DND-41 (cell line): Measurements from ENCODE around the gene OTULINL.

ENCODE experiments used
- ATAC-seq: fragments of 200-7000 bp; cut with Tn5 transposase; 3 replicates; pipeline ENCODE4 v1.9.1; 2021; ENCODE audit warnings: low read depth; ENCODE audit not compliant: insufficient read depth
- DNase-seq: peaks from one replicate; pipeline ENCODE4 v3.0.0-alpha.2; 2020
- H2AFZ ChIP-seq: 2 replicates; pipeline ENCODE4 v1.6.0; 2012; ENCODE audit warnings: low read depth, low read length
- H3K27ac ChIP-seq: 2 replicates; pipeline ENCODE4 v1.5.1; 2012; ENCODE audit warnings: low read length, inconsistent platforms
- H3K27me3 ChIP-seq: fragments of 200-600 bp; sonication (generic); 2 replicates; pipeline ENCODE4 v1.6.0; 2012; ENCODE audit warnings: low read length, mild to moderate bottlenecking, inconsistent platforms; ENCODE audit not compliant: insufficient read depth, poor library complexity
- H3K36me3 ChIP-seq: 2 replicates; pipeline ENCODE4 v1.5.1; 2012; ENCODE audit warnings: low read length, inconsistent platforms; ENCODE audit not compliant: insufficient read depth
- H3K4me1 ChIP-seq: 2 replicates; pipeline ENCODE4 v1.5.1; 2012; ENCODE audit warnings: mild to moderate bottlenecking, low read length; ENCODE audit not compliant: insufficient read depth
- H3K4me2 ChIP-seq: 2 replicates; pipeline ENCODE4 v1.6.0; 2012; ENCODE audit warnings: mild to moderate bottlenecking, moderate library complexity, low read length, inconsistent platforms; ENCODE audit not compliant: insufficient read depth
- H3K4me3 ChIP-seq, 2 experiments: fragments of 200-600 bp in 1 of 2; shearing (Covaris generic) in 1 of 2; 2 replicates each; pipeline ENCODE4 v1.5.1; 2012 to 2016; ENCODE audit warnings: inconsistent platforms in 2 of 2, low read length in 2 of 2, mild to moderate bottlenecking in 2 of 2, low read depth in 1 of 2, moderate library complexity in 1 of 2
- H3K79me2 ChIP-seq: 2 replicates; pipeline ENCODE4 v1.6.0; 2012; ENCODE audit warnings: low read length, inconsistent platforms; ENCODE audit not compliant: insufficient read depth
- H3K9ac ChIP-seq: 2 replicates; pipeline ENCODE4 v1.6.0; 2012; ENCODE audit warnings: low read depth, mild to moderate bottlenecking, inconsistent platforms, low read length, moderate library complexity
- H3K9me3 ChIP-seq: 2 replicates; pipeline ENCODE4 v1.5.1; 2012; ENCODE audit warnings: low read length, moderate library complexity, mild to moderate bottlenecking, inconsistent platforms; ENCODE audit not compliant: insufficient read depth, severe bottlenecking
- H4K20me1 ChIP-seq: 2 replicates; pipeline ENCODE4 v1.6.0; 2012; ENCODE audit warnings: low read length; ENCODE audit not compliant: insufficient read depth
- EZH2 ChIP-seq: IDR thresholded peaks from 3 replicates; pipeline ENCODE4 v1.6.1; 2012; ENCODE audit warnings: borderline replicate concordance, low read depth, mild to moderate bottlenecking, moderate library complexity, low read length, inconsistent platforms; ENCODE audit not compliant: severe bottlenecking
- TF ChIP-seq, protein P1 (sequence below): IDR thresholded peaks from 2 replicates; pipeline ENCODE4 v1.5.1; 2012; ENCODE audit warnings: borderline replicate concordance, low read length, moderate library complexity, mild to moderate bottlenecking; ENCODE audit not compliant: poor library complexity, severe bottlenecking; ENCODE audit errors: extremely low read depth

The OTULINL gene

DNA sequence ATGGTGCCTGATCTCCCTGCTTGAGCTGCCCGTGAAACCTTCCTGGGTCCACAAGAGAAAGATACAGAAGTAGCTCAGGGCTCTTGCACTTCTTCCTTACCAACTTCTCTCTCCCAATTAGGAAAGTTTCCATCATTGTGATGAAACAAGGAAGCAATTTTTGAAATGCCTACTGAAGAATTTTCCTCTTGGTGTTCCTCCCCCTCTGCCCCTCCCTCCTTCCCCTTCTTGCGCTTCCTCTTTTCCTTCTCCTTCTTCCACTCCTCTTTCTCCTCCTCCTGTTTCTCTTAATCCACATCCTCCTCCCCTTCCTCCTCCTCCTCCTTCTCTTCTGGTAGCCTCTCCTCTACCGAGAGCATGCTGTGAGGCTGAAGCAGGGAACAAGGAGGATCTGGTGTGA lies 36.3 kb upstream of the OTULINL start:
- no peak for ATAC-seq

GRCh38 chr5:14545862-14546261 lies 35.7 kb upstream of the OTULINL start:
- Histone ChIP-seq H3K36me3 (no peaks in the 10 kb centered on the region), H3K4me2 (no peak overlapping the region), H3K9me3 (no peaks in the 10 kb centered on the region), H3K4me1 (no peaks in the 10 kb centered on the region), H3K27ac (no peak overlapping the region), H2AFZ (no peak overlapping the region), H4K20me1 (no peaks in the 10 kb centered on the region), H3K4me3 (no peak overlapping the region), H3K9ac (no peak overlapping the region), H3K79me2 (no peaks in the 10 kb centered on the region), H3K27me3 (no peaks in the 10 kb centered on the region)
- DNase-seq (no peak), ATAC-seq (no peak)
- TF ChIP-seq, protein P1, sequence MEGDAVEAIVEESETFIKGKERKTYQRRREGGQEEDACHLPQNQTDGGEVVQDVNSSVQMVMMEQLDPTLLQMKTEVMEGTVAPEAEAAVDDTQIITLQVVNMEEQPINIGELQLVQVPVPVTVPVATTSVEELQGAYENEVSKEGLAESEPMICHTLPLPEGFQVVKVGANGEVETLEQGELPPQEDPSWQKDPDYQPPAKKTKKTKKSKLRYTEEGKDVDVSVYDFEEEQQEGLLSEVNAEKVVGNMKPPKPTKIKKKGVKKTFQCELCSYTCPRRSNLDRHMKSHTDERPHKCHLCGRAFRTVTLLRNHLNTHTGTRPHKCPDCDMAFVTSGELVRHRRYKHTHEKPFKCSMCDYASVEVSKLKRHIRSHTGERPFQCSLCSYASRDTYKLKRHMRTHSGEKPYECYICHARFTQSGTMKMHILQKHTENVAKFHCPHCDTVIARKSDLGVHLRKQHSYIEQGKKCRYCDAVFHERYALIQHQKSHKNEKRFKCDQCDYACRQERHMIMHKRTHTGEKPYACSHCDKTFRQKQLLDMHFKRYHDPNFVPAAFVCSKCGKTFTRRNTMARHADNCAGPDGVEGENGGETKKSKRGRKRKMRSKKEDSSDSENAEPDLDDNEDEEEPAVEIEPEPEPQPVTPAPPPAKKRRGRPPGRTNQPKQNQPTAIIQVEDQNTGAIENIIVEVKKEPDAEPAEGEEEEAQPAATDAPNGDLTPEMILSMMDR = no peak
- TF ChIP-seq EZH2 = no peak

More for the DNA sequence above, 36.3 kb upstream of the OTULINL start:
- no peak overlapping the region for H3K4me2 ChIP-seq
- H3K27me3 ChIP-seq = no peaks in the 10 kb centered on the region
- no peaks in the 10 kb centered on the region for H3K9me3 ChIP-seq
- H3K4me3 ChIP-seq = no peak overlapping the region
- no peak overlapping the region for H2AFZ ChIP-seq
- no peaks in the 10 kb centered on the region for H3K36me3 ChIP-seq
- H3K27ac ChIP-seq = no peak overlapping the region
- no peak for TF ChIP-seq EZH2
- TF ChIP-seq, protein P1 = no peak
- H4K20me1 ChIP-seq = no peaks in the 10 kb centered on the region
- H3K4me1 ChIP-seq = no peaks in the 10 kb centered on the region
- H3K9ac ChIP-seq = no peak overlapping the region
- H3K79me2 ChIP-seq = no peaks in the 10 kb centered on the region
- no peak for DNase-seq

GRCh38 chr5:14547666-14548065 lies 33.9 kb upstream of the OTULINL start:
- H3K27ac ChIP-seq = no peak overlapping the region
- DNase-seq (no peak), ATAC-seq (no peak)
- H3K4me1 ChIP-seq = no peaks in the 10 kb centered on the region
- H3K27me3 ChIP-seq = no peaks in the 10 kb centered on the region
- TF ChIP-seq, protein P1 = no peak
- no peak for TF ChIP-seq EZH2
- H3K4me2 ChIP-seq = no peak overlapping the region
- H3K9ac ChIP-seq = no peak overlapping the region
- H3K9me3 ChIP-seq = no peaks in the 10 kb centered on the region
- no peak overlapping the region for H3K4me3 ChIP-seq
- no peaks in the 10 kb centered on the region for H3K79me2 ChIP-seq
- no peaks in the 10 kb centered on the region for H4K20me1 ChIP-seq
- H3K36me3 ChIP-seq = no peaks in the 10 kb centered on the region
- no peak overlapping the region for H2AFZ ChIP-seq

- H3K36me3 ChIP-seq = no peaks in the 10 kb centered on the region
- no peaks in the 10 kb centered on the region for H3K9me3 ChIP-seq
- H3K79me2 ChIP-seq = no peaks in the 10 kb centered on the region
- no peak overlapping the region for H3K27ac ChIP-seq
- ATAC-seq (no peak), DNase-seq (no peak)
- H3K4me3 ChIP-seq = no peak overlapping the region
- H4K20me1 ChIP-seq = no peaks in the 10 kb centered on the region
- no peak overlapping the region for H3K4me2 ChIP-seq
- no peak overlapping the region for H3K9ac ChIP-seq
- no peaks in the 10 kb centered on the region for H3K27me3 ChIP-seq
- H2AFZ ChIP-seq = no peak overlapping the region
- TF ChIP-seq, protein P1 = no peak
- no peak for TF ChIP-seq EZH2
- H3K4me1 ChIP-seq = no peaks in the 10 kb centered on the region
Observed at GRCh38 chr5:14551211-14551610, 30.4 kb upstream of the OTULINL start.
